Measurements from ENCODE around the gene MCL1. TPM values are rescaled to one million over a fixed set of nuclear protein-coding genes. Genes with fewer than 3 reads are reported as not detected.
A peak's percentile ranks its signal among the peaks of the same experiment; 100 is the strongest.

The MCL1 gene
- total RNA-seq, 4 donors from 2014 or later, result 102 to 154 (median 140) TPM

GRCh38 chr1:150561254-150561973, 18.0 kb downstream of the MCL1 start:
- peak; percentile 76 to 97 (median 96) for DNase-seq
- H3K4me1 ChIP-seq, result peaks cover 14 to 67% (median 51%) of the 10 kb centered on the region in 4 donors
- H3K4me3 ChIP-seq, result peak overlapping the region; percentile 43 to 60 (median 56)
- no peaks in the 10 kb centered on the region for H3K9me3 ChIP-seq
- H3K27me3 ChIP-seq, result no peaks in the 10 kb centered on the region
- peak in 1 of 6 experiments; percentile 17 for TF ChIP-seq CTCF (IDR thresholded peaks at IDR 0.05)
- TF ChIP-seq POLR2A (IDR thresholded peaks at IDR 0.05), result peak; percentile 82 to 95
- no peaks in the 10 kb centered on the region for H3K36me3 ChIP-seq
- H3K27ac ChIP-seq, result peak overlapping the region; percentile 97 to 100 (median 98)

GRCh38 chr1:150560576-150561253, 18.7 kb downstream of the MCL1 start:
- peaks cover 14 to 60% (median 45%) of the 10 kb centered on the region in 4 donors for H3K4me1 ChIP-seq
- peak; percentile 91 to 96 (median 93) for DNase-seq
- H3K36me3 ChIP-seq, result peaks cover 0 to 4% (median 0%) of the 10 kb centered on the region in 3 donors
- H3K27me3 ChIP-seq, result no peaks in the 10 kb centered on the region
- peak overlapping the region; percentile 43 to 60 (median 56) for H3K4me3 ChIP-seq
- TF ChIP-seq POLR2A (IDR thresholded peaks at IDR 0.05) (no peak), CTCF (IDR thresholded peaks at IDR 0.05) (peak; percentile 87 to 95 (median 90))
- no peaks in the 10 kb centered on the region for H3K9me3 ChIP-seq
- peak overlapping the region; percentile 97 to 100 (median 98) for H3K27ac ChIP-seq

GRCh38 chr1:150560011-150560438, 19.4 kb downstream of the MCL1 start:
- H3K9me3 ChIP-seq, result no peaks in the 10 kb centered on the region
- peak; percentile 79 to 91 (median 81) for DNase-seq
- H3K4me1 ChIP-seq, result peaks cover 14 to 53% (median 38%) of the 10 kb centered on the region in 4 donors
- no peaks in the 10 kb centered on the region for H3K27me3 ChIP-seq
- TF ChIP-seq POLR2A (IDR thresholded peaks at IDR 0.05) (no peak), CTCF (IDR thresholded peaks at IDR 0.05) (peak; percentile 85 to 96 (median 90))
- peaks cover 0 to 7% (median 0%) of the 10 kb centered on the region in 3 donors for H3K36me3 ChIP-seq
- H3K4me3 ChIP-seq, result peak overlapping the region in 2 of 4 donors; percentile 58 to 60
- H3K27ac ChIP-seq, result peak overlapping the region; percentile 97 to 100 (median 98)

GRCh38 chr1:150559656-150560010, 19.8 kb downstream of the MCL1 start:
- Histone ChIP-seq H3K4me1 (peaks cover 14 to 50% (median 34%) of the 10 kb centered on the region in 4 donors), H3K27ac (peak overlapping the region in 3 of 4 donors; percentile 97 to 100 (median 98)), H3K27me3 (no peaks in the 10 kb centered on the region), H3K4me3 (peak overlapping the region in 1 of 4 donors; percentile 58), H3K36me3 (peaks cover 0 to 7% (median 0%) of the 10 kb centered on the region in 3 donors), H3K9me3 (no peaks in the 10 kb centered on the region)
- TF ChIP-seq CTCF (IDR thresholded peaks at IDR 0.05), result no peak
- TF ChIP-seq POLR2A (IDR thresholded peaks at IDR 0.05), result no peak
- DNase-seq, result no peak

- H3K4me3 ChIP-seq, result peak overlapping the region in 1 of 4 donors; percentile 58
- peaks cover 11 to 43% (median 29%) of the 10 kb centered on the region in 4 donors for H3K4me1 ChIP-seq
- peak in 1 of 3 donors; percentile 53 for DNase-seq
- H3K27me3 ChIP-seq, result no peaks in the 10 kb centered on the region
- H3K9me3 ChIP-seq, result no peaks in the 10 kb centered on the region
- TF ChIP-seq CTCF (IDR thresholded peaks at IDR 0.05) (no peak), POLR2A (IDR thresholded peaks at IDR 0.05) (no peak)
- peaks cover 0 to 7% (median 0%) of the 10 kb centered on the region in 3 donors for H3K36me3 ChIP-seq
- peak overlapping the region; percentile 26 to 100 (median 98) for H3K27ac ChIP-seq
These were observed 20.4 kb downstream of the MCL1 start for GRCh38 chr1:150558761-150559655.
